NCI-H510A (cell line): ENCODE results near the gene ZFHX3.

ENCODE experiments used
- DNase-seq: peaks from one replicate; lab custom pipeline; 2025; lab: John Stamatoyannopoulos, UW

Gene ZFHX3

DNA sequence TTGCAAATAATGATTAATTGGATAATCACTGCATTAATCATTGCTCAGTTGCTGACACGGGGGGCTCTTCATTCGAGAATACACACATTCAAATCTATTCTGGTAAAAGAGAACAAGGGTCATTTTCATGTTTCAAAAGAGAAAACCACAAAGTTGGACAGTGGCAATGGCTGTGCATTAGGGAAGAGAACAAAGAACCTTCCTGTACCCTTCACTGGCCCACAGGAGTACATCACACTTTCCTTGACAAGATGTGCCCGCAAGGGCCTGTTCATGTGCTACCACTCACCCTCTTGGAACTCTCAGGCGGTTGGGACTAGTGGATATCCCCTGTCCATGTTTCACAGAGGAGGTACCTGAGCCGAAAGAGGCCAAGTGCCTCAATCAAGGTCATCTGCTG, 223.2 kb downstream of the ZFHX3 start:
- DNase-seq = no peak

- DNase-seq = no peak
Observed at GRCh38 chr16:72824027-72824426, 223.9 kb downstream of the ZFHX3 start.

- DNase-seq = no peak
Observed at GRCh38 chr16:72821185-72821950, 226.6 kb downstream of the ZFHX3 start.

- no peak for DNase-seq
Observed at GRCh38 chr16:72819345-72819744, 228.6 kb downstream of the ZFHX3 start.

GRCh38 chr16:72818236-72818845, 229.6 kb downstream of the ZFHX3 start:
- DNase-seq = no peak

- DNase-seq = no peak
Observed at GRCh38 chr16:72815348-72816318, 232.3 kb downstream of the ZFHX3 start.

GRCh38 chr16:72814226-72814625, 233.7 kb downstream of the ZFHX3 start:
- no peak for DNase-seq

GRCh38 chr16:72812672-72813071, 235.3 kb downstream of the ZFHX3 start:
- DNase-seq = no peak

DNA sequence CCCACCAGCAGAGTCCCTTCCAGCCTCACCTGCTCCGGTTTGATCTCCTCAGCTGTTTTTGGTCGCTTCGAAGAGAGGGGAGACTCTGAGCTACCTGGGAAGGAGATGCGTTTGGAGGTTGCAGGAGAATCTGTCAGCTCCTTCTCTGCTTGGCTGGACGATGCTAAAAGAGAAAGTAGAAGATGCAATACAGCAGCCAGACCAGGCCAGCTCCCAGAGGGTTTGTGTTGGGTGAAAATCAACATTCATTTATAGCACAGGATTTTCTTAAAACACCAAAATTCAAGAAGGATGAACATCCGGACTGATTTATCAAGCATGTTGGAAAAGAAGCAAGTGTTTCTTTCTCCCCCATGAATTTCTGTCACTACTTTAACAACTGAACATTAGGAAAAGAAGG, 236.1 kb downstream of the ZFHX3 start:
- no peak for DNase-seq

GRCh38 chr16:72811188-72811720, 236.7 kb downstream of the ZFHX3 start:
- DNase-seq = no peak

- DNase-seq = no peak
Observed at GRCh38 chr16:72810480-72810879, 237.4 kb downstream of the ZFHX3 start.

- DNase-seq = no peak
Observed at GRCh38 chr16:72809446-72809845, 238.5 kb downstream of the ZFHX3 start.

DNA sequence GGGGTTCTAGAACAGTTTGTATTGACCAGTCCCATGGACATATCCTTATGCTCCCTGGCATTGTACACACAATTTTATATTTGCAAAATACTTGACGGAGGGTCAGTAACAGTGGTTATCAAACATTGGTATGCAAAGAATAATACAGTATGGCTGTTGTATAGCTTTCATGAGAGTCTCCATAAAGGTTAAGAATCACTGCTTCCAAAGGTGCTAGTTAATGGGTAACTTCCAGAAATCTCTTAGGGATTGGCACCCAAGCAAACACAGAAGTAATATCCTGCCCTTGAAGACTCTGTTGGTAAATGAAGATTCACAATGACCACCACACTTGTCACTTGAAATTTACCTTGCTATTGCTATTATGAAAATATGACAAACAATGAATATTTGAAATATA, 239.2 kb downstream of the ZFHX3 start:
- no peak for DNase-seq

GRCh38 chr16:72807245-72807644, 240.7 kb downstream of the ZFHX3 start:
- DNase-seq = no peak

DNA sequence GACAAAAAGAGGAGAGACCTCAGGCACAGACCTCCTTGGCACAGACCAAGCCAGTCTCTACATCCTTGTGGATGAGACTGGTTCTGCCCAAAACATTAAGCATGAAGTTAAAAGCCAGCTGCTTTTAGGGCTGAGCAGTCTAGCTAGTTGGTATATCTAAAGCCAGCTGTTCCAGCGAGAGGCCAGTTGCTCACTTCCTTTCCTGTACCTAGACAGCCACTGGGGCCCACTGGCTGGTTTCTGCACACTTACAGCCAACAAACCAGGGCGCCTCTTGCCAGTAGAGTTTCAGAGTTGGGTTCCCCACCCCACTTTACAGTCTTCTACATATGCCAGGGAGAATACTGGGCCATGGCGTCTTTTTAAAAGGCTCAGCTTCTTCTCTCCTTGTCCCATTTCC, 242.4 kb downstream of the ZFHX3 start:
- DNase-seq = no peak

GRCh38 chr16:72800524-72801161, 247.3 kb downstream of the ZFHX3 start:
- no peak for DNase-seq

DNA sequence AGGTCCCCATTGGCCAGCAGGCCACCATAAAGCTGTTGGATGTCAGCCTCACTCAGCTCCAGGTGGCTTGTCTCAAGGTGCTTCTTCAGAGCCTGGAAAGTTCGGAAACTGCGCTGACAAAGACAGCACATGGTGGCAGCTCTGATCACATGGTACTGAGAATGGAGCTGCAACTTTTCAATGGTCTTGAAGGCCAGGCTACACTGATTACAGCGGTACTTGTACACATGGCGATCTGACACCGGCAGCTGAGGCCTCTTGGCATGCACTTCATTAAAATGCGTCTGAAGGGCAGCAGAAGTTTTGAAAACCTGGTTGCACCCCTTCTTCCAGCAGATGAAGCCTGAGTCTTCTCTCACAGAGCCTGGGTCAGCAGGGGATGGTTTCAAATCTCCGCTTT, 249.7 kb downstream of the ZFHX3 start:
- DNase-seq = no peak

- no peak for DNase-seq
Observed at GRCh38 chr16:72797621-72798020, 250.3 kb downstream of the ZFHX3 start.

GRCh38 chr16:72796222-72796621, 251.7 kb downstream of the ZFHX3 start:
- DNase-seq = no peak

- DNase-seq = no peak
Observed at GRCh38 chr16:72794986-72795385, 252.9 kb downstream of the ZFHX3 start.

GRCh38 chr16:72794319-72794718, 253.6 kb downstream of the ZFHX3 start:
- peak; percentile 12 for DNase-seq

DNA sequence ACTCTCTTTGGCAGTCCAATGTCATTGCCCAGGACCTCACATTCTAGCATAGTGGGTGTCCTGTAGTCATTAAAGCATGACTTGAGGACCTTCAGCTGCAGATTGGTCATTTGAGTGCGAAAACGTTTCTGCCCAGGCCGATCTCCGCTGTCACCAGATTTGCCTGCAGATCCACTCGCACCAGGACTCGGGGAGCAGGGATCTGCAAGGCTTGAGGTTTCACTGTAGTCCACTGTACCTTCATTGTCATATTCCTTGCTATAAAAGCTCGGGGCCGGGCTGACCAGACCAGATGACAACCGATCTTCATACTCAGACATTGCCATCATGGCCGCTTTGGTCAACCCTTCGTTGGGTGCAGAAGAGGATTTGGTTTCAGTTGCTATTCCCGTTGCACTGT, 254.2 kb downstream of the ZFHX3 start:
- no peak for DNase-seq
